OCI-LY7 (cell line): ENCODE measurements around the gene ARHGAP29. TPM values are rescaled to one million over a fixed set of nuclear protein-coding genes. Genes with fewer than 3 reads are reported as not detected.

Source experiments
- BruUV-seq: library from RNA; stranded (reverse); fragments of 400-500 nt; replicated peaks from 2 replicates; lab custom pipeline; 2021; lab: Mats Ljungman, UMichigan
- CTCF ChIA-PET: fragments of 300-600 bp; sonication (Branson Sonifier 250); formaldehyde crosslinking; loops from one replicate; lab custom pipeline; 2022; ENCODE audit warnings: antibody characterized with exemption; ENCODE audit not compliant: unreplicated experiment; lab: Charles Lee
- POLR2A ChIA-PET: fragments of 300-600 bp; sonication (Branson Sonifier 250); formaldehyde crosslinking; loops from one replicate; lab custom pipeline; 2022; ENCODE audit warnings: antibody characterized with exemption; lab: Charles Lee
- DNase-seq: peaks from one replicate; pipeline ENCODE4 v3.0.0-alpha.2; 2015; ENCODE audit warnings: low spot score
- H2AFZ ChIP-seq: fragments of 200-600 bp; sonication (generic), shearing (Covaris generic); 2 replicates; pipeline ENCODE4 v1.6.1; 2014; ENCODE audit warnings: mild to moderate bottlenecking, antibody characterized with exemption, low read length, moderate library complexity
- H3K27ac ChIP-seq: fragments of 200-600 bp; sonication (generic); 2 replicates; pipeline ENCODE4 v1.5.1; 2014; ENCODE audit warnings: mixed run types, low read depth, mild to moderate bottlenecking, moderate library complexity, low read length, inconsistent platforms; ENCODE audit not compliant: poor library complexity, severe bottlenecking
- H3K36me3 ChIP-seq: fragments of 200-600 bp; sonication (generic); 2 replicates; pipeline ENCODE4 v1.6.1; 2014; ENCODE audit warnings: mild to moderate bottlenecking, antibody characterized with exemption, low read length, moderate library complexity, mixed read lengths; ENCODE audit not compliant: insufficient read depth
- H3K4me1 ChIP-seq: fragments of 200-600 bp; sonication (generic); 2 replicates; pipeline ENCODE4 v1.5.1; 2014; ENCODE audit warnings: mild to moderate bottlenecking, low read length; ENCODE audit not compliant: insufficient read depth, poor library complexity, severe bottlenecking
- H3K4me2 ChIP-seq: fragments of 200-600 bp; sonication (generic); 2 replicates; pipeline ENCODE4 v1.6.1; 2014; ENCODE audit warnings: mild to moderate bottlenecking, low read length
- H3K4me3 ChIP-seq: fragments of 200-600 bp; sonication (generic); 2 replicates; pipeline ENCODE4 v1.5.1; 2014; ENCODE audit warnings: mild to moderate bottlenecking, low read depth, low read length; ENCODE audit not compliant: poor library complexity, severe bottlenecking
- H3K79me2 ChIP-seq: fragments of 200-600 bp; sonication (generic); 2 replicates; pipeline ENCODE4 v1.6.1; 2016; ENCODE audit warnings: low read depth, mild to moderate bottlenecking, low read length, moderate library complexity, mixed read lengths; ENCODE audit not compliant: insufficient read depth
- H3K9me2 ChIP-seq: fragments of 200-600 bp; sonication (generic); 2 replicates; pipeline ENCODE4 v1.6.1; 2016; ENCODE audit warnings: mild to moderate bottlenecking, low read length, mixed read lengths; ENCODE audit not compliant: insufficient read depth
- H3K9me3 ChIP-seq: fragments of 200-600 bp; sonication (generic); 2 replicates; pipeline ENCODE4 v1.6.1; 2014; ENCODE audit warnings: mild to moderate bottlenecking, mixed run types, low read length, mixed read lengths
- H4K20me1 ChIP-seq: fragments of 200-600 bp; sonication (generic); 2 replicates; pipeline ENCODE4 v1.6.1; 2014; ENCODE audit warnings: mild to moderate bottlenecking, antibody characterized with exemption, low read length, moderate library complexity, mixed read lengths; ENCODE audit not compliant: insufficient read depth
- CTCF ChIP-seq: fragments of 200-600 bp; sonication (generic); conservative IDR thresholded peaks from 2 replicates; pipeline ENCODE4 v1.5.1; 2014; ENCODE audit warnings: mild to moderate bottlenecking, antibody characterized with exemption, low read length, moderate library complexity, mixed read lengths
- EZH2phosphoT487 ChIP-seq: fragments of 200-600 bp; sonication (generic); IDR thresholded peaks from 2 replicates; pipeline ENCODE4 v1.6.1; 2018; ENCODE audit warnings: low read depth, borderline replicate concordance, mild to moderate bottlenecking, mixed run types, antibody characterized with exemption, low read length, moderate library complexity, mixed read lengths
- intact Hi-C: fragments of 100-400 bp; cut with micrococcal nuclease; formaldehyde crosslinking; loops from one replicate; pipeline ENCODE4 v1.10.0; 2022; ENCODE audit not compliant: unreplicated experiment
- total RNA-seq, 2 experiments: library from RNA; depleted of rRNA in 1 of 2; stranded (reverse); fragments of >200 nt in 1 of 2; shearing (Covaris generic) in 1 of 2; gene quantifications; 2 replicates each; pipeline ENCODE4 v1.2.3, GENCODE V29; 2014 to 2022

The ARHGAP29 gene
- total RNA-seq, 2 experiments from 2014 or later, result 0.06 TPM; not detected in 1

GRCh38 chr1:94265011-94265422 lies 27.6 kb upstream of the ARHGAP29 start:
- CTCF ChIA-PET, result no interaction called here
- no peak for TF ChIP-seq EZH2phosphoT487
- no peak for TF ChIP-seq CTCF
- H3K4me1 ChIP-seq, result no peaks in the 10 kb centered on the region
- POLR2A ChIA-PET, result interaction anchor here (0.6 kb wide), 1 partner anchor 19 kb away, joined by 3 read pairs; no protein-coding TSS in a partner anchor
- H4K20me1 ChIP-seq, result no peaks in the 10 kb centered on the region
- H3K4me2 ChIP-seq, result no peak overlapping the region
- H3K9me3 ChIP-seq, result no peaks in the 10 kb centered on the region
- no peak overlapping the region for H3K4me3 ChIP-seq
- no peaks in the 10 kb centered on the region for H3K36me3 ChIP-seq
- intact Hi-C loops, result no loop called here
- DNase-seq, result no peak
- H3K27ac ChIP-seq, result no peak overlapping the region
- no TSS peak for BruUV-seq
- no peaks in the 10 kb centered on the region for H3K79me2 ChIP-seq
- H2AFZ ChIP-seq, result no peak overlapping the region
- H3K9me2 ChIP-seq, result no peaks in the 10 kb centered on the region

DNA sequence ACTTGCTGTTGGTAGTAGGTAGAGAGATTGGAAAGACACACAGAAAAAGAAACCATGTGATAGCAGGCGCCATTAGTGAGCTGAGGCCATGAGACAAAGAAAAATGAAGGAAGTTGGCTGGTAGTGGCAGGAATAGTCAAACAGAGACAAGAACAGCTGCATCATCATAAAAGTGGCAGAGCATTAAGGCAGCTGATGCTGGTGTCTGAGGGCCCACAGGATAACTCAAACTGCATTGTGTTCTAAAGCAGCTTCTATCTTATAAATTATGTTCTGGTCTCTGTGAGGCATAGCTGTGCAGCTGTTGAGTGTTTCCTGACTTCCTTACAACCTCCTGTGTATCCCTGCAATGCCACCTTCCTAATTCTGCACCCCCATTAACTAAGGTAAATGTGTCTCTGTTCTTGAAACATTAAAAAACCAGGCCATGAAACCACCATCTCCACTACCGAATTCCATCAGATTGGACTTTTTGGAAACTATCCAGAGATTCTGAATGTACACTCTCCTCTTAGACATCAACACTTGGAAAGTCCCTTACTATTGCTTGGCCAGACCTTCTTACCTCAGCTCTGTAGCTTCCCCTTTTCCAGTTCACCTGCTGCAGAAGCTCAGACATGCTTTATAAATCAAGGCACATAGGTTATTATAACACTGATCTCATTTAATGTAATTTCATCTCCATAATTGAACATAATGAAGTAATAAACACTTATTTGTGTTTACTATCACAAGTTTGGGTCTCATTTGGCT lies 23.4 kb upstream of the ARHGAP29 start:
- Histone ChIP-seq H3K9me2 (no peaks in the 10 kb centered on the region), H3K4me2 (no peak overlapping the region), H3K4me3 (no peak overlapping the region), H3K9me3 (no peaks in the 10 kb centered on the region), H3K4me1 (no peaks in the 10 kb centered on the region), H3K27ac (no peak overlapping the region), H2AFZ (no peak overlapping the region), H3K79me2 (no peaks in the 10 kb centered on the region), H3K36me3 (no peaks in the 10 kb centered on the region), H4K20me1 (no peaks in the 10 kb centered on the region)
- intact Hi-C loops, result no loop called here
- CTCF ChIA-PET, result no interaction called here
- no peak for DNase-seq
- POLR2A ChIA-PET, result interaction anchor here (1.0 kb wide), 1 partner anchor 9 kb away, joined by 4 read pairs; no protein-coding TSS in a partner anchor
- TF ChIP-seq CTCF (no peak), EZH2phosphoT487 (no peak)
- no TSS peak for BruUV-seq
